Thyroid gland (tissue), 4 donors: ENCODE measurements around the gene DUSP10.

Source experiments
- CTCF ChIP-seq, 6 experiments: fragments of 200-600 bp in 3 of 6; fragments of 450-650 bp in 3 of 6; sonication (generic) in 3 of 6; IDR thresholded peaks; one replicate each; pipeline ENCODE4 v1.5.1; 2016 to 2019; ENCODE audit warnings: antibody characterized with exemption in 6 of 6, mild to moderate bottlenecking in 2 of 6, inconsistent platforms in 1 of 6, moderate library complexity in 1 of 6
- POLR2A ChIP-seq, 2 donors: fragments of 450-650 bp; IDR thresholded peaks; one replicate each; pipeline ENCODE4 v1.6.1; 2017; ENCODE audit warnings: antibody characterized with exemption in 2 of 2, mild to moderate bottlenecking in 2 of 2, moderate library complexity in 1 of 2

GRCh38 chr1:221715321-221716169, 26.3 kb downstream of the DUSP10 start:
- TF ChIP-seq POLR2A (IDR thresholded peaks at IDR 0.05) (no peak), CTCF (IDR thresholded peaks at IDR 0.05) (no peak)
